Esophagus (tissue), 2 donors: ENCODE data around the gene GRM7. TPM values are rescaled to one million over a fixed set of nuclear protein-coding genes. Genes with fewer than 3 reads are reported as not detected.

Source experiments
- H3K27ac ChIP-seq, 2 donors: one replicate each; pipeline ENCODE4 v1.5.1; 2013; ENCODE audit warnings: low read depth in 2 of 2, mild to moderate bottlenecking in 2 of 2, inconsistent platforms in 1 of 2, low read length in 1 of 2, moderate library complexity in 1 of 2
- H3K27me3 ChIP-seq, 2 donors: one replicate each; pipeline ENCODE4 v1.6.1; 2013; ENCODE audit warnings: low read length in 2 of 2, control low read depth in 1 of 2, mild to moderate bottlenecking in 1 of 2; ENCODE audit not compliant: insufficient read depth in 2 of 2, control insufficient read depth in 1 of 2
- H3K36me3 ChIP-seq, 2 donors: one replicate each; pipeline ENCODE4 v1.6.1; 2013; ENCODE audit warnings: low read length in 1 of 2; ENCODE audit not compliant: control insufficient read depth in 2 of 2, insufficient read depth in 2 of 2
- H3K4me1 ChIP-seq, 2 donors: one replicate each; pipeline ENCODE4 v1.6.1; 2013; ENCODE audit warnings: low read length in 1 of 2; ENCODE audit not compliant: control insufficient read depth in 2 of 2, insufficient read depth in 2 of 2
- H3K4me3 ChIP-seq, 2 donors: one replicate each; pipeline ENCODE4 v1.5.1; 2013; ENCODE audit warnings: low read length in 2 of 2, mild to moderate bottlenecking in 2 of 2, low read depth in 1 of 2, moderate library complexity in 1 of 2
- H3K9me3 ChIP-seq, 2 donors: one replicate each; pipeline ENCODE4 v1.6.1; 2013; ENCODE audit warnings: mild to moderate bottlenecking in 2 of 2, low read depth in 1 of 2, low read length in 1 of 2, moderate library complexity in 1 of 2; ENCODE audit not compliant: control insufficient read depth in 2 of 2, insufficient read depth in 1 of 2
- WGBS, 2 donors: extraction: QIAGEN DNeasy Blood & Tissue Kit; methylation state at CpG; one replicate each; pipeline ENCODE4 v1.1.7; 2013; 5-methylcytosine and 5-hydroxymethylcytosine counted together
- polyA plus RNA-seq, 2 donors: library from polyadenylated mRNA; stranded (reverse); fragments of 200-250 nt; gene quantifications; one replicate each; pipeline ENCODE4 v1.2.3, GENCODE V29; 2013
- donor health status: healthy with polysubstance abuse.
- donor health status: Bipolar disorder and iron deficiency.

Gene GRM7
- polyA plus RNA-seq, 2 donors = 0.01 TPM; not detected in 1

DNA sequence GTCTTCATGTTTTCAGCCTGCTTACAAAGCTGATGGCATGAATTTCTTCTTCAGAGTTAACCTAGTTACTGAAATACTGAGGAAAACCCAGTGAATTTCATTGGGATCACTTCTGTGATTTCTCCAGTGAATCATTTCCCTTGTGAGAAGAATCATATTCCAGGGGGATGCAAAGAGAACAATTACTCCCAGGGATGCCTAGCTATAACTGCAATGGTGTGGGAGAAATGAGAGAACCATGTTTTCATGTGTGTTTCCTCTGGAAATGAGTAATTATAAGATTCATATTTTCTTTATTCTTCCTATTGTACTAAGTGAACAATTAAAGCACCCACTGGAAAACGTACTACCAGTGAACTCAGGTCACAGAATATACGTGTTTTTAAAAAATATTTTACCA lies 485.4 kb downstream of the GRM7 start:
- no peaks in the 10 kb centered on the region for H3K4me1 ChIP-seq
- 77 to 78% methylated on average over 2 of the region's 2 CpGs for WGBS, 2 donors
- no peak overlapping the region for H3K4me3 ChIP-seq
- no peak overlapping the region for H3K27ac ChIP-seq
- H3K27me3 ChIP-seq = no peaks in the 10 kb centered on the region
- no peaks in the 10 kb centered on the region for H3K36me3 ChIP-seq
- no peaks in the 10 kb centered on the region for H3K9me3 ChIP-seq

DNA sequence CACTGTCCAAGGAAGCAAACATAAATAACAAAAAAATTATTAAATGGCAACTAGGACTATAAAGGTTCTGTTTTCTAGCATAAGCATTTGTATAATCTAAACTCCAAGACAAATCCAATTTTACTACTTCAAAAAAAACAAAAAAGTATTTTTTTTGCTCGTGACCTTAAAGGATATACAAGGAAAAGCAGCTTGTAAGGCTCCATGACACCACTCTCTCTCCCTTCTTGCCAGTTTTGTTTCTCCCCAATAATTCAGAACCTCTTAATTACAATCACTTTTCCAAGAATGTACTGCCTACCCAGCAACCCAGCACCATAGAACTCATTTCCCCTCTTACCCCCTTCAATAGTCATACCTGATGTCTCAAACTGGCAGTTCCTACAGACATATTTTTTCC lies 496.2 kb downstream of the GRM7 start:
- WGBS, 2 donors = 85 to 92% methylated on average over 1 of the region's 1 CpG
- Histone ChIP-seq H3K27me3 (no peaks in the 10 kb centered on the region), H3K4me3 (no peak overlapping the region), H3K27ac (no peak overlapping the region), H3K4me1 (no peaks in the 10 kb centered on the region), H3K9me3 (no peaks in the 10 kb centered on the region), H3K36me3 (no peaks in the 10 kb centered on the region)

DNA sequence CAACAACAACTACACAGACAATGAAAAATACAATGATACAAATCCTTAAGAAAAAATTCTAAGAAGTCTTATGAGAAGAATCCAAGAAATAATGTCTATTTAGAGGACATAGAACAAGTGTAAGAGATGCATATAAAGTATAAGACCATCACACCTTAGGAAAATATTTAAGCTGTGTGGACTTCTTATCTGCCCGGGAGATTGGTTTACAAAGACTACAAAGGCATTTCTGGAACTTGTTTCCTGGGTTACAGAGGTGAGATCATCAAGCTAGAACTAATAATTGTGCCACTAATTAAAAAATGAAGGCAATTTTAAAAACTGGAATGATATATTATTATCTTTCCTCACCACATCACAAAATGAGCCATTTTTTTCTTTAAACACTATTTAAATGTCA lies 507.1 kb downstream of the GRM7 start:
- no peaks in the 10 kb centered on the region for H3K9me3 ChIP-seq
- WGBS, 2 donors = 32 to 38% methylated on average over 1 of the region's 1 CpG
- H3K36me3 ChIP-seq = no peaks in the 10 kb centered on the region
- no peaks in the 10 kb centered on the region for H3K4me1 ChIP-seq
- no peak overlapping the region for H3K27ac ChIP-seq
- H3K4me3 ChIP-seq = no peak overlapping the region
- H3K27me3 ChIP-seq = no peaks in the 10 kb centered on the region

DNA sequence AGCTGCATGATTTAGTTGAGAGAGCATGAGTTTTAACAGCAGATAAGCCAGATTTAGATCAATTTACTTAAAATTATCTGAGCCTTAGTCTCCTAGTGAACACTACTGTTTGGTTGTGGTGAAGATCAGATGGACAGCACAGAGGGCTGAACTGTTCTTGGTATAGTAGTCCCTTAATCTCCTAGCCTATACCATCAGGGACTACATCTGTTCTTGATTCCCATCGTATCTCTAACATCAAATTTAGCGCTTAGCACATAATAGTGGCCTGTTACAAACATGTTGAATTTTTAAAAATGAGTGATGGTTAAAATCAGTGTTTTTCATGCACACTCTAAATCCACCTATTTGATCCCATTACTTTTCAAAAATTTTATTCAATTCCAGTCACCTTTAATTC lies 507.7 kb downstream of the GRM7 start:
- H3K27me3 ChIP-seq = no peaks in the 10 kb centered on the region
- H3K36me3 ChIP-seq = no peaks in the 10 kb centered on the region
- no peaks in the 10 kb centered on the region for H3K9me3 ChIP-seq
- no peak overlapping the region for H3K27ac ChIP-seq
- no peaks in the 10 kb centered on the region for H3K4me1 ChIP-seq
- 92 to 94% methylated on average over 2 of the region's 2 CpGs for WGBS, 2 donors
- no peak overlapping the region for H3K4me3 ChIP-seq

DNA sequence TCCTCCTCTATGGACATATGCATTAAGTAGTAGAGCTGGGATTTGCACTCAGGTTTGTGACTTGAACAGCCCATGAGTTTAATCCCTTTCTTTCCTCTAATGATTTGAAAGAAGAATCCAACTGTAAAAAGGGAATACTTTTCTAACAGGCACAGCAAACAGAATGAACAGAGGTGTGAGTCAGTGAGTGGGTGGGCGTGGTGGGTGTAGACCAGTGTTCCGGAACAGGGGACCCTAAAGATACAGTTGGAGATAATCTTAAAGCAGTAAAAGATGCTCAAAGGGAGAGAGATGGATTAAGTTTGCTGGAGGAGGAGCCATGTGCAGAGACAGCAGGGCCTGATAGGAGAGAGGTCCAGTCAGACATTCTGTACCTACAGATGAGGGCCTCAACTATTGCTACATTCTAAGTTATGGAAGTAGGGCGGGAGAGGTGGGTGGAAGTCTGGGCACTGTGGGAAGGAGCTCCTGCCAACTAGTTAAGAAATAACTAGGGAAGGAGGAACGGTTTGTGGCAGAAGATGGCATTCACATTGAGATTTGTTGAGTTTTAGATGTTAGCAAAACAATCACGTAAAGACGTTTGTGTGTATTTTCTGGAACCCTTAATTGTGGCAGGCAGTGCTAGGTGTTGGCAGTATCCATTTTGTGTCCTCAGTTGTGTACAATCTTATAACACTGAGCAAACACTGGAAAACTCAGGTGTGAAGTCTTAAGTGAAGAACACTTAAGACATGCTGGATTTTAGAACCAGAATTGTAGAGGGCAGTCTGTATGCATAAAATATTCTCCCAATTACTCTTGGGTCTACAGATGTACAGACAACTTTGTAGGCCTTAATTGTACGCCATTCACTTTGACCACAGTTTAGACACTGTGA lies 511.0 kb downstream of the GRM7 start:
- H3K4me3 ChIP-seq = no peak overlapping the region
- no peaks in the 10 kb centered on the region for H3K27me3 ChIP-seq
- no peaks in the 10 kb centered on the region for H3K4me1 ChIP-seq
- H3K9me3 ChIP-seq = no peaks in the 10 kb centered on the region
- WGBS, 2 donors = 60 to 71% methylated on average over 7 of the region's 7 CpGs
- H3K27ac ChIP-seq = no peak overlapping the region
- H3K36me3 ChIP-seq = no peaks in the 10 kb centered on the region

DNA sequence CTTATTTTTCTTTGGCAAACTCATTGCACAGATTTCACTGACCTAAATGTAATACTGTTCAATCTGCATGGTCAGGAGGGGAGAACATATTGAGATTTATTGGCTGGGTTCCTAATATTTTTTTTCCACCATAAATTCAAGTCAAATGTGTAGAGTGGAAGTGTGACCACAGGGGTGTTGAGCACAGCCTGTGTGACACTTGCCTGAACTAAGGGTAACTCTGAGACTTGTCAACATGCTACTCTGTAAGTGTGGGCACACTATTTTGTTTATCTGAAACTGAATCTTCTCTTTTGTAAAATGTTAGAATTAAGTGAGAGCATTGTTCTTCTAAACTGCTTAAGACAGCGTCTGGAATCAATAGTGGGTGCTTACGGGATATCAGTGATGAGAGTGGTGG lies 516.2 kb downstream of the GRM7 start:
- WGBS, 2 donors = 85 to 90% methylated on average over 2 of the region's 2 CpGs

DNA sequence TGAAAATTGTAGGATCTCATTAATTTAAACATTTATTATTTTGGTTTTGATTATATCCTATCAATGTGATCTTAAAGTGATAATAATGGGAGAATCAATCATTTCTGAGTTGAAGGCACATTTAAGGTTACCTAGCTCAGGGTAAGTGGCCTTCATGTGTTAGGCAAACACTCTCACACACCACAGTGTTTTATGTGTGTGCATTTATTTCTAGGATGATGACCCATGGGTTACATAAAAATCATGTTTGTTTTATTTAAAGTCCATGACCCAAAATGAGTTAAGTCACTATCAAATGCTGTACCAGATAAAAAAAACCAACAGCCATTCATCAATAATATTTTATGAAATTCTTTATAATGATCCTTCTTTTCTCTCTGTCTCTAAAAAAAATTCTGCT lies 520.8 kb downstream of the GRM7 start:
- Histone ChIP-seq H3K36me3 (no peaks in the 10 kb centered on the region), H3K27me3 (no peaks in the 10 kb centered on the region), H3K9me3 (no peaks in the 10 kb centered on the region), H3K4me3 (no peak overlapping the region), H3K4me1 (no peaks in the 10 kb centered on the region), H3K27ac (no peak overlapping the region)

More for the DNA sequence above, 516.2 kb downstream of the GRM7 start:
- Histone ChIP-seq H3K27me3 (no peaks in the 10 kb centered on the region), H3K4me1 (no peaks in the 10 kb centered on the region), H3K27ac (no peak overlapping the region), H3K36me3 (no peaks in the 10 kb centered on the region), H3K4me3 (no peak overlapping the region), H3K9me3 (no peaks in the 10 kb centered on the region)

DNA sequence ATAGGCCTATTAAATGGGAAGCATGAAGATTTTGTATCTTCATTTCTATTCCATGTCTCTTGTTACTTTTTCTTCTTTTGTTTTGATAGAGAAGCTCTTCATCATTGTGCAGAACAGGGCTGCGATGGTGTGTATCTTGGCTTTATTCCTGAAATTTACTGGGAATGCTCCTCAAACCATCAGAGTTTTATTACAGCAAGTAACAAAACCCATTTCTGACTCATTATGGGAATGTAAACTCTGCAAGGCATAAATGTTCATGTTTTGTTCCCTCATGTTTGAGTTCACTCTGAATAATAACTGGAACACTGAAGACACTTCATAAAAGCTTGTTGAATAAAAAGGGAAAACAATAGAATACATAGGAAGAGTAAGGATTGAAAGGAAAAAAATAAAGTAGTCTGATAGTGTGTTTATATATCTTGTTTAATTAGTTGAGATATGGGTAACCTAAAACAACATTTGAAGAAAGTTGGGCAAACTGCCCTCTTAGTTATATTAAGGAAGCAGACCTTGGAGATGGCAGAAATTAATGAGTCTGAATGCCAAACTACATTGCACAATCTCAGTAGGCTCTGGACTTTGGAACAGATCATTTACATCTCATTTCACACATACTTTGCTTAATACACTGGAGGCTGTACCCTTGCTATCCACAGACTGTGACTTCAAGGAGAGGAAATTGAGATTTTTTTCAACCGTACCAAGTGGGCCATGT lies 521.5 kb downstream of the GRM7 start:
- H3K27ac ChIP-seq = no peak overlapping the region
- H3K36me3 ChIP-seq = no peaks in the 10 kb centered on the region
- H3K27me3 ChIP-seq = no peaks in the 10 kb centered on the region
- WGBS, 2 donors = 25 to 39% methylated on average over 2 of the region's 2 CpGs
- no peak overlapping the region for H3K4me3 ChIP-seq
- H3K4me1 ChIP-seq = no peaks in the 10 kb centered on the region
- H3K9me3 ChIP-seq = no peaks in the 10 kb centered on the region

DNA sequence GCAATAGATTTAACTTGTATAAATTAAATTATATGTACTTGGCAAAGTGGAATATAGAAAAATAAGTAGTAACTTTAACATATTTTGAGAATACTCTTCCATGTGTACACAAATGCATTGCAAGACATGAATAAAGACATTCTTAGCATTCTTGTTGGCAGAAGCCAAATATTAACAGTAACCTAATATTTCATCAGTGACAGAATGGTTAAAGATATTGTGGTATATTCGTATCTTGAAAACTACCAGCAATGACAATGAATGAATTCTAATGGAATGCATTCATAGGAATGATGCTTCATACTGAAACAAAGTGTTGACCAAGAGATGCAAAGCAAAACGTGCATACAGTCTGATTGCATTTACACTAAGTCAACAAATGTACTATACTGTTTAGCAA lies 524.7 kb downstream of the GRM7 start:
- no peak overlapping the region for H3K27ac ChIP-seq
- no peaks in the 10 kb centered on the region for H3K4me1 ChIP-seq
- no peaks in the 10 kb centered on the region for H3K9me3 ChIP-seq
- H3K27me3 ChIP-seq = no peaks in the 10 kb centered on the region
- H3K36me3 ChIP-seq = no peaks in the 10 kb centered on the region
- WGBS, 2 donors = 48 to 61% methylated on average over 2 of the region's 2 CpGs
- no peak overlapping the region for H3K4me3 ChIP-seq

DNA sequence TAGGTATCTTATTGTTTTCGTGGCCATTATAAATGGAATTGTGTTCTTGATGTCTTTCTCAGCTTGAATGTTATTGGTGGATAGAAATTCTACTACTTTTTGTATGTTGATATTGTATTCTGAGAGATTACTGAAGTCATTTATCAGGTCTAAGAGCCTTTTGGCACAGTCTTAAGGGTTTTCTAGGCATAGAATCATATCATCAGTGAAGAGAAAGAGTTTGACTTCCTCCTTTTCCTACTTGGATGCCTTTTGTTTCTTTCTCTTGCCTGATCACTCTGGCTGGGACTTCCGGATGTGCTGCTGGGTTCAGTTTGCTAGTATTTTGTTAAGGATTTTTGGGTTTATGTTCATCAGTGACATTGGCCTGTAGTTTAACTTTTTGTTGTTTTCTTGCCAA lies 527.1 kb downstream of the GRM7 start:
- Histone ChIP-seq H3K27me3 (no peaks in the 10 kb centered on the region), H3K4me3 (no peak overlapping the region), H3K4me1 (no peaks in the 10 kb centered on the region), H3K36me3 (no peaks in the 10 kb centered on the region), H3K9me3 (peaks cover 0 to 8% of the 10 kb centered on the region in 2 donors), H3K27ac (no peak overlapping the region)
- WGBS, 2 donors = 73% methylated on average over 2 of the region's 2 CpGs
